Natural killer cell (primary cell): Measurements from ENCODE around the gene LARGE1. TPM values are rescaled to one million over a fixed set of nuclear protein-coding genes. Genes with fewer than 3 reads are reported as not detected.

Experiments used
- ATAC-seq, 3 donors: fragments of 150-1000 bp in 2 of 3; fragments of 200-7000 bp in 1 of 3; cut with Tn5 transposase; 1 replicate in 1 of 3; 2 replicates in 2 of 3; pipeline ENCODE4 v1.10.0; 2021; ENCODE audit warnings: mild to moderate bottlenecking in 2 of 3, moderate library complexity in 2 of 3
- DNase-seq, 2 donors: peaks; one replicate each; pipeline versions ENCODE4 v3.0.0 to v3.0.0-alpha.2; 2013 to 2021; ENCODE audit warnings: mixed read lengths in 1 of 2
- H3K27ac ChIP-seq: one replicate; pipeline ENCODE4 v1.5.1; 2013; ENCODE audit warnings: mild to moderate bottlenecking, low read length
- H3K27me3 ChIP-seq: one replicate; pipeline ENCODE4 v1.6.1; 2013; ENCODE audit warnings: low read length; ENCODE audit not compliant: control insufficient read depth, insufficient read depth
- H3K36me3 ChIP-seq: one replicate; pipeline ENCODE4 v1.6.1; 2013; ENCODE audit warnings: low read length; ENCODE audit not compliant: control insufficient read depth, insufficient read depth
- H3K4me1 ChIP-seq: one replicate; pipeline ENCODE4 v1.6.1; 2013; ENCODE audit warnings: low read length; ENCODE audit not compliant: control insufficient read depth, insufficient read depth
- H3K4me3 ChIP-seq: one replicate; pipeline ENCODE4 v1.5.1; 2013; ENCODE audit warnings: low read length
- H3K9me3 ChIP-seq: one replicate; pipeline ENCODE4 v1.6.1; 2013; ENCODE audit warnings: low read length; ENCODE audit not compliant: control insufficient read depth, insufficient read depth
- H3K27ac Mint-ChIP-seq, 2 donors: one replicate each; pipeline ENCODE4 v1.8.0; 2022; ENCODE audit warnings: mild to moderate bottlenecking in 2 of 2, mixed read lengths in 2 of 2, moderate library complexity in 1 of 2
- H3K27me3 Mint-ChIP-seq, 2 donors: one replicate each; pipeline ENCODE4 v1.8.0; 2022; ENCODE audit warnings: low read depth in 2 of 2, mixed read lengths in 2 of 2
- H3K36me3 Mint-ChIP-seq: one replicate; pipeline ENCODE4 v1.8.0; 2022; ENCODE audit warnings: mixed read lengths
- H3K4me1 Mint-ChIP-seq, 2 donors: one replicate each; pipeline ENCODE4 v1.8.0; 2022; ENCODE audit warnings: mixed read lengths in 2 of 2
- H3K4me3 Mint-ChIP-seq: one replicate; pipeline ENCODE4 v1.8.0; 2022; ENCODE audit warnings: mild to moderate bottlenecking, moderate library complexity, mixed read lengths
- H3K9me3 Mint-ChIP-seq, 2 donors: one replicate each; pipeline ENCODE4 v1.8.0; 2022; ENCODE audit warnings: mixed read lengths in 2 of 2
- CTCF ChIP-seq: fragments of 200-600 bp; IDR thresholded peaks from one replicate; pipeline ENCODE4 v1.8.0; 2022; ENCODE audit warnings: antibody characterized with exemption
- WGBS: methylation state at CpG from one replicate; pipeline ENCODE4 v1.1.7; 2013; ENCODE audit warnings: missing lambda C conversion rate; ENCODE audit not compliant: insufficient coverage; 5-methylcytosine and 5-hydroxymethylcytosine counted together
- intact Hi-C: fragments of 100-400 bp; cut with micrococcal nuclease; formaldehyde crosslinking; loops from one replicate; pipeline ENCODE4 v1.14.2; 2022
- total RNA-seq, 4 donors: library from RNA; stranded (reverse); fragments of 120-200 nt in 1 of 4; gene quantifications; one replicate each; pipeline versions ENCODE4 v1.2.3 to v1.2.4, GENCODE V29; 2013 to 2022

Gene LARGE1
- total RNA-seq, 3 donors from 2014 or later (not counting 1 experiment from before 2014, with no cell fraction given) = 2.6 to 11.6 (median 4.1) TPM

- H3K4me1 Mint-ChIP-seq = no peaks in the 10 kb centered on the region
- no peak overlapping the region for H3K27ac Mint-ChIP-seq
- Histone ChIP-seq H3K27me3 (no peaks in the 10 kb centered on the region), H3K27ac (no peak overlapping the region), H3K4me1 (no peaks in the 10 kb centered on the region), H3K36me3 (no peaks in the 10 kb centered on the region), H3K9me3 (no peaks in the 10 kb centered on the region), H3K4me3 (no peak overlapping the region)
- no peak overlapping the region for H3K4me3 Mint-ChIP-seq
- no peaks in the 10 kb centered on the region for H3K9me3 Mint-ChIP-seq
- intact Hi-C loops = no loop called here
- WGBS = 90% methylated on average over 6 of the region's 7 CpGs
- H3K27me3 Mint-ChIP-seq = no peaks in the 10 kb centered on the region
- ATAC-seq = no peak
- TF ChIP-seq CTCF = no peak
- no peaks in the 10 kb centered on the region for H3K36me3 Mint-ChIP-seq
- DNase-seq = no peak
Measured at GRCh38 chr22:33429281-33429680, 491.0 kb downstream of the LARGE1 start.

GRCh38 chr22:33427461-33427860 is 492.8 kb downstream of the LARGE1 start:
- no peaks in the 10 kb centered on the region for H3K9me3 ChIP-seq
- no peak overlapping the region for H3K4me3 Mint-ChIP-seq
- no peaks in the 10 kb centered on the region for H3K4me1 Mint-ChIP-seq
- ATAC-seq (no peak), DNase-seq (no peak)
- 88% methylated on average over 6 of the region's 6 CpGs for whole genome bisulfite sequencing
- H3K36me3 ChIP-seq = no peaks in the 10 kb centered on the region
- intact Hi-C loops = no loop called here
- no peak overlapping the region for H3K27ac Mint-ChIP-seq
- H3K36me3 Mint-ChIP-seq = no peaks in the 10 kb centered on the region
- H3K27me3 Mint-ChIP-seq = no peaks in the 10 kb centered on the region
- H3K4me3 ChIP-seq = no peak overlapping the region
- no peaks in the 10 kb centered on the region for H3K27me3 ChIP-seq
- no peaks in the 10 kb centered on the region for H3K4me1 ChIP-seq
- no peaks in the 10 kb centered on the region for H3K9me3 Mint-ChIP-seq
- no peak for TF ChIP-seq CTCF
- no peak overlapping the region for H3K27ac ChIP-seq

- ATAC-seq (no peak), DNase-seq (no peak)
- H3K27me3 Mint-ChIP-seq = no peaks in the 10 kb centered on the region
- intact Hi-C loops = no loop called here
- no peak overlapping the region for H3K4me3 Mint-ChIP-seq
- H3K27ac Mint-ChIP-seq = no peak overlapping the region
- no peaks in the 10 kb centered on the region for H3K9me3 Mint-ChIP-seq
- H3K9me3 ChIP-seq = no peaks in the 10 kb centered on the region
- H3K36me3 ChIP-seq = no peaks in the 10 kb centered on the region
- TF ChIP-seq CTCF = no peak
- H3K27ac ChIP-seq = no peak overlapping the region
- H3K27me3 ChIP-seq = no peaks in the 10 kb centered on the region
- H3K36me3 Mint-ChIP-seq = no peaks in the 10 kb centered on the region
- H3K4me1 ChIP-seq = no peaks in the 10 kb centered on the region
- no peaks in the 10 kb centered on the region for H3K4me1 Mint-ChIP-seq
- no peak overlapping the region for H3K4me3 ChIP-seq
- 75% methylated on average over 3 of the region's 3 CpGs for WGBS
Measured at GRCh38 chr22:33426451-33426850, 493.8 kb downstream of the LARGE1 start.

- WGBS = 88% methylated on average over 2 of the region's 3 CpGs
- Histone ChIP-seq H3K27me3 (no peaks in the 10 kb centered on the region), H3K4me3 (no peak overlapping the region), H3K9me3 (no peaks in the 10 kb centered on the region), H3K4me1 (no peaks in the 10 kb centered on the region), H3K27ac (no peak overlapping the region), H3K36me3 (no peaks in the 10 kb centered on the region)
- no peak for TF ChIP-seq CTCF
- Mint-ChIP-seq H3K27ac (no peak overlapping the region), H3K4me1 (no peaks in the 10 kb centered on the region), H3K27me3 (no peaks in the 10 kb centered on the region), H3K4me3 (no peak overlapping the region), H3K9me3 (peaks cover 3% of the 10 kb centered on the region in 2 donors), H3K36me3 (no peaks in the 10 kb centered on the region)
- intact Hi-C loops = no loop called here
- DNase-seq (no peak), ATAC-seq (no peak)
Measured at GRCh38 chr22:33421859-33422258, 498.4 kb downstream of the LARGE1 start.
